Activated CD4-positive, alpha-beta T cell treated with anti-CD3 and anti-CD28 coated beads for 36 hours (primary cell): ENCODE results near the gene TNIK. TPM values are rescaled to one million over a fixed set of nuclear protein-coding genes. Genes with fewer than 3 reads are reported as not detected.

ENCODE experiments used
- ATAC-seq: fragments of 200-7000 bp; cut with Tn5 transposase; one replicate; pipeline ENCODE4 v1.10.0; 2021; ENCODE audit warnings: mild to moderate bottlenecking, moderate library complexity
- CTCF ChIA-PET: fragments of 350-600 bp; sonication (Branson Sonifier 250); formaldehyde crosslinking; loops from one replicate; lab custom pipeline; 2021; ENCODE audit warnings: antibody characterized with exemption; lab: Charles Lee
- POLR2A ChIA-PET: fragments of 350-600 bp; sonication (Branson Sonifier 250); formaldehyde crosslinking; loops from one replicate; lab custom pipeline; 2021; ENCODE audit warnings: antibody characterized with exemption, inconsistent platforms; lab: Charles Lee
- DNase-seq: peaks from one replicate; pipeline ENCODE4 v3.0.0-alpha.2; 2020
- H3K27ac Mint-ChIP-seq: one replicate; pipeline ENCODE4 v1.8.0; 2021; ENCODE audit warnings: mixed read lengths
- H3K27me3 Mint-ChIP-seq: one replicate; pipeline ENCODE4 v1.8.0; 2021; ENCODE audit warnings: mixed read lengths
- H3K36me3 Mint-ChIP-seq: one replicate; pipeline ENCODE4 v1.8.0; 2021; ENCODE audit warnings: low read depth, mixed read lengths
- H3K4me1 Mint-ChIP-seq: one replicate; pipeline ENCODE4 v1.8.0; 2021; ENCODE audit warnings: mixed read lengths
- H3K4me3 Mint-ChIP-seq: one replicate; pipeline ENCODE4 v1.8.0; 2021; ENCODE audit warnings: mild to moderate bottlenecking, moderate library complexity, mixed read lengths
- H3K9me3 Mint-ChIP-seq: one replicate; pipeline ENCODE4 v1.8.0; 2021; ENCODE audit warnings: low read depth, mixed read lengths
- intact Hi-C, 2 experiments: fragments of 100-400 bp; cut with DNase I in 1 of 2; cut with micrococcal nuclease in 1 of 2; formaldehyde crosslinking; loops; one replicate each; pipeline versions ENCODE4 v1.14.2 to v1.15.1; 2022 to 2024; cut with DNase I, micrococcal nuclease
- total RNA-seq, 2 experiments: library from RNA; stranded (reverse); gene quantifications; one replicate each; pipeline ENCODE4 v1.2.3, GENCODE V29; 2021

The TNIK gene
- total RNA-seq, 2 experiments from 2014 or later, result 28.8 to 34.2 TPM

DNA sequence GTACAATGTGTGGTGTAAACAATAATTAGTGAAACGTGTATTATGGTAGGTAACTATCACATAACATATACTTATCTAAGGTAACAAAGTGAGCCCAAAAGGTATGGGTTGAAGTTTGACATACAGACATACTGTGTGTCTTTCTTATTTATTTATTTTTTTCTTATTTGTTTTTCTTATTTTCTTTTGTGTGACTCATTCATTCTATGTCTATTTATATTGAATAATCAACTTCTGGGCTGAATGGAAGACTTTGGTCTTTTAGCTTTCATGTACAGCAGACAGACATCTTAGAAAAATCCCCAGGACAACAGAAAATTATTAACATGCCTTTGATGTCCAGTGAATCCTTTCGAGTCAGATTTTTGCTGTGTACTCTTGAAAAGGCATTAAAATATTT is 233.4 kb downstream of the TNIK start:
- Mint-ChIP-seq H3K27me3 (no peaks in the 10 kb centered on the region), H3K4me3 (no peak overlapping the region), H3K27ac (no peak overlapping the region), H3K9me3 (peaks cover 7% of the 10 kb centered on the region), H3K36me3 (peaks cover 35% of the 10 kb centered on the region), H3K4me1 (peaks cover 55% of the 10 kb centered on the region)
- intact Hi-C loops, result loop anchor here (5.0 kb wide), 2 partner anchors 34 to 39 kb away; no protein-coding TSS in a partner anchor
- no peak for DNase-seq
- no peak for ATAC-seq
- ChIA-PET CTCF (no interaction called here), POLR2A (no interaction called here)

DNA sequence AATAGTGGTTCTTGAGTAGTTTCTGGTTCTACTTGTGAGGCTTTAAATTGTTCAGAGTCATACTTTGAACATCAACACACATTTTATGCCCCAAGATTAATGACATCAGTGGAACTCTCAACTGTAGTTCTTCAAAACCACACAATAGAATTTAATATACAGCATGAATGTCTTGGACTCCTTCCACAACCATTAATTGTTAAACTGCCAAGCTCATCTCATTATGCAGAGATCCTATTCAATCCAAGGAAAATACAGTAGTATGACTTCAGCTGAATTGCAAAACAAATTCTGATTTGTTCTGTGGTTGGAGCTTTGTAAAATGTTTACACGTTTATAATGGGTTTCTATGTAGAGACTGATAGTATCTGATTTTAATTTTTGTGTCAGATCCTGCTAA is 234.5 kb downstream of the TNIK start:
- ChIA-PET CTCF (interaction anchor here (0.6 to 2.0 kb wide), 3 partner anchors 10 to 1315 kb away, joined by 3 to 5 read pairs (median 4); partner anchors contain the start of gene TNIK), POLR2A (interaction anchor here (0.6 kb wide), 1 partner anchor 1215 kb away, joined by 3 read pairs; no protein-coding TSS in a partner anchor)
- ATAC-seq, result no peak
- Mint-ChIP-seq H3K27me3 (no peaks in the 10 kb centered on the region), H3K27ac (peak overlapping the region; percentile 72), H3K9me3 (peaks cover 7% of the 10 kb centered on the region), H3K36me3 (peaks cover 35% of the 10 kb centered on the region), H3K4me3 (no peak overlapping the region), H3K4me1 (peaks cover 46% of the 10 kb centered on the region)
- DNase-seq, result no peak
- intact Hi-C loops, result loop anchor here (5.0 kb wide), 2 partner anchors 33 to 38 kb away; no protein-coding TSS in a partner anchor

DNA sequence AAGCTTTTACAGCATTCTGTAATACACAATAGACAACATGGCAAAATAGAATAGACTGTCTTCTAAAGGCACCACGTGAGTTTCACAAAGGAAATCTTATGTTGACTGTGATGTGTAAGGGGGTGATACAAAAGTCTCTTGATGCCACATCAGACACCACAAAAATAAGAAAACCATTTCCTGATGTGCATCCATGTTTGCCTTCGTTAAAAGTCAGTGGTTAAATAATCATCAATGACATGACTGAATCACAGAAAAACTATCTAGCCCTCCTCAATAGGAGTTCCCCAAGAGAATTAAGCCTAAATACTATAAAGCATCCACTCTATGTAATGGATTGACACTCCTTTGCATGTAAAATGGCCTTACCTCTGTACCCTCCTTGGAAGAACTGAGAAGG is 235.0 kb downstream of the TNIK start:
- H3K27ac Mint-ChIP-seq, result peak overlapping the region; percentile 72

DNA sequence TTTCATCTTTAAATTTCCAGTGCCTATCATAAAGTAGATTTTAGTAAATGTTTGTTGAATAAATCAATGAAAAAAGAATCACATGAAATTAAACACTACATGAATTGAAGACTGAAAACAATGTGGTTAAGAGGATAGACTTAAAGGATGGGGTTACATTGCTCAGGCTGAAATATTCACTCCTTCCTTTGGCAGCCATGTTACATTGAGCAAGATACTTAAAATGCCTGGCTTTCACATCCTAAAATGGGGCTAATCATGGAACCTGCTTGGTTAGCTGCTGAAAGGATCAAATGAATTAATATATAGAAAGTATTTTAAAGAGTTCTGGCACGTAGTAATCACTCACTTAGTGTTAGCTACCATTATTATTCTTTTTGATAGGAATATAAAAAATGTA is 236.8 kb downstream of the TNIK start:
- Mint-ChIP-seq H3K27me3 (no peaks in the 10 kb centered on the region), H3K4me3 (no peak overlapping the region), H3K27ac (no peak overlapping the region), H3K36me3 (peaks cover 34% of the 10 kb centered on the region), H3K4me1 (peaks cover 29% of the 10 kb centered on the region), H3K9me3 (peaks cover 7% of the 10 kb centered on the region)
- intact Hi-C loops, result no loop called here
- DNase-seq (no peak), ATAC-seq (no peak)
- ChIA-PET CTCF (interaction anchor here (1.2 kb wide), 1 partner anchor 35 kb away, joined by 3 read pairs; no protein-coding TSS in a partner anchor), POLR2A (interaction anchor here (0.7 kb wide), 1 partner anchor 996 kb away, joined by 3 read pairs; no protein-coding TSS in a partner anchor)

More for the DNA sequence above, 235.0 kb downstream of the TNIK start:
- ChIA-PET POLR2A (interaction anchor here (0.8 kb wide), 1 partner anchor 23 kb away, joined by 4 read pairs; no protein-coding TSS in a partner anchor), CTCF (interaction anchor here (0.6 to 2.0 kb wide), 4 partner anchors 10 to 1316 kb away, joined by 3 to 5 read pairs (median 4); partner anchors contain the start of gene TNIK)
- intact Hi-C loops, result loop anchor here (5.0 kb wide), 2 partner anchors 33 to 38 kb away; no protein-coding TSS in a partner anchor
- Mint-ChIP-seq H3K36me3 (peaks cover 35% of the 10 kb centered on the region), H3K4me1 (peaks cover 43% of the 10 kb centered on the region), H3K9me3 (peaks cover 7% of the 10 kb centered on the region), H3K27me3 (no peaks in the 10 kb centered on the region), H3K4me3 (no peak overlapping the region)
- DNase-seq, result no peak
- peak; percentile 84 for ATAC-seq

DNA sequence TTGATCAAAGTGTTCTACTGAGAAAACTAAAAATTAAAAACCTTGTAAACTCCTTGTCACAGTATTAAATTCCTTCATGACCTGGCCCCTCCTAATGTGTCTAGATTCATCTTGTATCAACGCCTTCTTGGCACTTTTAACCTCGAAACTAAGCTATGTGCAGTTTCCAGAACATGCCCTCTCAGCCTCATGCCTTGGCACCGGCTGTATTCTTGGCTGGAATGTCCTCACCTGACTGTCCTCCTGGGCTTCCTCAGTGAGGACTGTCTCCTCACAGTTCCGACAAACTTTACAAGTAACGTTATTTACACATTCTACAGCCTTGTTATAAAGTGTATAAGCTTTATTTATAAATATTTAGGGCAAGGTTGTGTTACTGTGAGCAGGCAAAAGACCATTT is 237.2 kb downstream of the TNIK start:
- Mint-ChIP-seq H3K27me3 (no peaks in the 10 kb centered on the region), H3K27ac (no peak overlapping the region), H3K4me3 (no peak overlapping the region), H3K9me3 (peaks cover 7% of the 10 kb centered on the region), H3K4me1 (peaks cover 25% of the 10 kb centered on the region), H3K36me3 (peaks cover 30% of the 10 kb centered on the region)
- DNase-seq (no peak), ATAC-seq (no peak)
- ChIA-PET CTCF (interaction anchor here (1.2 kb wide), 1 partner anchor 35 kb away, joined by 3 read pairs; no protein-coding TSS in a partner anchor), POLR2A (interaction anchor here (0.7 to 0.8 kb wide), 2 partner anchors 34 to 996 kb away, joined by 3 to 4 read pairs; no protein-coding TSS in a partner anchor)
- intact Hi-C loops, result no loop called here

DNA sequence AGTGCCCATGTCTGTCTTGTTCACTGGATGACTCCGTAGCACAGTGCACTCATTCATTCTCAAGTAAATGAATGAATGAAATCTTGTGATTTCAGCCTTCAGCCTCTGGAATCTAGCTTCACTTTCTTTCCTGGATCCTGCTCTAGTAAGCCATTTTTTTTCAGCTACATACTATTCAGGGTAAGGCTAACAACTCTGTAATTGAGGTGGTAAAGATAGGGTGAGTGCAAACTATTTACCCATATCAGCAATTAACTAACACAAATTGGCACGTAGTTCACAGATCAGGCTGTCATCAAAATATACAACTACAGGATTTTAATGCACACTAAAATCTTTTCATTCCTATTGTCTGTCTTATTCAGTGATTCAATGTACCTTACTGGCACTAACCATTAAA is 238.6 kb downstream of the TNIK start:
- Mint-ChIP-seq H3K9me3 (peaks cover 7% of the 10 kb centered on the region), H3K27me3 (no peaks in the 10 kb centered on the region), H3K4me3 (no peak overlapping the region), H3K27ac (no peak overlapping the region), H3K4me1 (peaks cover 26% of the 10 kb centered on the region), H3K36me3 (peaks cover 20% of the 10 kb centered on the region)
- DNase-seq (no peak), ATAC-seq (no peak)
- ChIA-PET CTCF (interaction anchor here (0.6 to 0.9 kb wide), 2 partner anchors 35 to 285 kb away, joined by 3 read pairs; no protein-coding TSS in a partner anchor), POLR2A (no interaction called here)
- intact Hi-C loops, result no loop called here

DNA sequence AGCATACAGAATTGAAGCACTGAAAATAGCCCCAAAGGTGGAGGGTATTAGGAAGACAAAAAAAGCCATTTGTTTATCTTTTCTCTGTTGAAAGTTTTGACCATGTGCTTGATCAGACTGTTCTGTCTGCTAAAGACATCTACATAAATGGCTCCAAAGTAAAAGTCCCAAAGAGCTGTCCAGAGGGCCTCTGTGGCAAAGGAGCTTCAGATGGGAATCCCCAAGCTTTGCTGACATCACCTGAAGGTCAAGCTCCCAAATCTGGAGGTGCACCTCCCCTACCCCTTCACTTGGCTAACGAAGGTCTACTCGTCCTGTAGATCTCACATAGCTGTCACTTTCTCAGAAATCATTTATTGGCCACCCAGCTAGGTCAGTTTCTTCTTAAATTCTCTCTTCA is 239.1 kb downstream of the TNIK start:
- intact Hi-C loops, result no loop called here
- CTCF ChIA-PET, result no interaction called here
- POLR2A ChIA-PET, result interaction anchor here (0.7 kb wide), 1 partner anchor 276 kb away, joined by 3 read pairs; no protein-coding TSS in a partner anchor
- peaks cover 5% of the 10 kb centered on the region for H3K9me3 Mint-ChIP-seq
- no peak overlapping the region for H3K27ac Mint-ChIP-seq
- no peaks in the 10 kb centered on the region for H3K27me3 Mint-ChIP-seq
- ATAC-seq (no peak), DNase-seq (no peak)
- peaks cover 17% of the 10 kb centered on the region for H3K36me3 Mint-ChIP-seq
- H3K4me1 Mint-ChIP-seq, result peaks cover 24% of the 10 kb centered on the region
- H3K4me3 Mint-ChIP-seq, result no peak overlapping the region

DNA sequence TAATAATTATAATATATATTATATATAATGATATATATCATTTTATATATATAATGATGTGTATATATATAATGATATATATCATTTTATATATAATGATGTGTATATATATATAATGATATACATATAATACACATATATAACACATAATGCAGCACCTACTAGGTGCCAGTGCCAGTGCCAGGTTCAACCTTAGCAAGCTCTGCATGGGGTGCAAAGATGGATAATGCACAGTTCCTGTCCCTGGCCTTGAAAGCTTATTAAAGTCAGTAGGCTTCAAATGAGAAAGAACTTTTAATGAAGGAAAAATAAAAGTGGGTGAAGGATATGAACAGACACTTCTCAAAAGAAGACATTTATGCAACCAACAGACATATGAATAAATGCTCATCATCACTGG is 240.9 kb downstream of the TNIK start:
- CTCF ChIA-PET, result no interaction called here
- Mint-ChIP-seq H3K36me3 (peaks cover 3% of the 10 kb centered on the region), H3K4me1 (peaks cover 8% of the 10 kb centered on the region), H3K9me3 (no peaks in the 10 kb centered on the region), H3K27me3 (no peaks in the 10 kb centered on the region), H3K27ac (no peak overlapping the region), H3K4me3 (no peak overlapping the region)
- intact Hi-C loops, result no loop called here
- no peak for ATAC-seq
- no peak for DNase-seq
- POLR2A ChIA-PET, result no interaction called here

DNA sequence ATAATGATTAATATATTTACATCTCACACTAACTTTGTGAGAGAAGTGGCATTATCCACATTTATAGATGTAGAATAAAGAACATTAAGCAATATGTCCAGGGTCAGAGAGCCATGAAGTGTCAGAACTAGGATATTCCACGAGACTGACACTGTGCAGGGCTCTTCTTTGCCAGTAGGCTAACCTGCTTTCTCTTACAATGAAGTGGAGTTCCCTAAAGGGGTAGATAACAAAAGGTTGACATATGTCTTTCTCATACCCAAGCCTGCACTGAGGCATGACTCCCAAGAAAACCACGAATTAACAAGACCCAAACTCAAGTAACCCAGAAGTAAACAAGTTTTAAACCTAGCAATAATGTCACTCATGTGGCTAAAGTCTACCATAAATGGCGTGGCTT is 242.1 kb downstream of the TNIK start:
- intact Hi-C loops, result no loop called here
- no peaks in the 10 kb centered on the region for H3K9me3 Mint-ChIP-seq
- peaks cover 12% of the 10 kb centered on the region for H3K4me1 Mint-ChIP-seq
- ChIA-PET POLR2A (interaction anchor here (0.7 kb wide), 1 partner anchor 32 kb away, joined by 5 read pairs; no protein-coding TSS in a partner anchor), CTCF (interaction anchor here (0.6 kb wide), 1 partner anchor 198 kb away, joined by 3 read pairs; no protein-coding TSS in a partner anchor)
- H3K36me3 Mint-ChIP-seq, result no peaks in the 10 kb centered on the region
- DNase-seq (no peak), ATAC-seq (peak; percentile 71)
- no peak overlapping the region for H3K4me3 Mint-ChIP-seq
- H3K27ac Mint-ChIP-seq, result no peak overlapping the region
- H3K27me3 Mint-ChIP-seq, result no peaks in the 10 kb centered on the region

DNA sequence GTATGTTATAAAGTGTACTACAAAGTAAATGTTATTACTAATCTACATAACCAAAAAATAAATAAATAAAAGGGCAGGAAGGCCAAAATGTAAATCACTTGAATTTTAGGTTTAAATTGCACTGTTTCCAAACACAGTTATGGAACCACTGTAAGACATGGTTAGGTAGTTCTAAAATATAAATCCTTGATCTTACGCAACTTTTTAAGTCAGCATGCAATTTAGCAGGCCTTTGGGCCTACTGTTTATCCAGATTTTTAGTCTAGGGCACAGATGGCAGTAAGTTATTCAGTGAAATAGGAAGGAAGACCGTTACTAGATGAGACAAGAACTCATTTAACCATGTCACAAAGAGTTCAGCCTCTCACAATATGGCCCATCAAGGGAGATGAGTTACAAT is 246.3 kb downstream of the TNIK start:
- no peaks in the 10 kb centered on the region for H3K9me3 Mint-ChIP-seq
- ATAC-seq (no peak), DNase-seq (no peak)
- intact Hi-C loops, result no loop called here
- H3K27me3 Mint-ChIP-seq, result no peaks in the 10 kb centered on the region
- CTCF ChIA-PET, result interaction anchor here (0.6 kb wide), 1 partner anchor 11 kb away, joined by 3 read pairs; no protein-coding TSS in a partner anchor
- peaks cover 19% of the 10 kb centered on the region for H3K4me1 Mint-ChIP-seq
- no peak overlapping the region for H3K4me3 Mint-ChIP-seq
- POLR2A ChIA-PET, result no interaction called here
- H3K36me3 Mint-ChIP-seq, result peaks cover 18% of the 10 kb centered on the region
- no peak overlapping the region for H3K27ac Mint-ChIP-seq

DNA sequence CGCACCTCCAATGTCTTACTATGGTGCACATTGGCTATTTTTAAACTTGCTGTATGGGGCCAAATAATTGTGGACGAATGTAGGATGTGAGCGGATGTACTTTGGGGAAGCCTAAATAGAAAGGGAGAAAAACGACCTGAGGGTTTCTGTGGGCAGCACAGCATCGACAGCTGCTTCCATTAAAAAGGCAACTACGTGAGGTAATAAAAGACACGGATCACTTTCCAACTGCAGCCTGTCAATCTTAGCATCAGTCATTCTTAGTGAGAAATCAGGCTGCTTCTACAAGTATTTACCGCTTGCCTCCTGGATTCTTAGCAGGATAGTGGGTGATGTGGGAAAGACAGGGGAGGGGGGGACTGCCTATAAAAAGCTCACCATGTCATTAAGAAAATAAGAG is 247.0 kb downstream of the TNIK start:
- ATAC-seq, result no peak
- ChIA-PET CTCF (interaction anchor here (0.6 kb wide), 1 partner anchor 11 kb away, joined by 3 read pairs; no protein-coding TSS in a partner anchor), POLR2A (no interaction called here)
- intact Hi-C loops, result no loop called here
- Mint-ChIP-seq H3K4me3 (no peak overlapping the region), H3K27ac (no peak overlapping the region), H3K9me3 (no peaks in the 10 kb centered on the region), H3K27me3 (no peaks in the 10 kb centered on the region), H3K4me1 (peaks cover 19% of the 10 kb centered on the region), H3K36me3 (peaks cover 18% of the 10 kb centered on the region)
- no peak for DNase-seq

DNA sequence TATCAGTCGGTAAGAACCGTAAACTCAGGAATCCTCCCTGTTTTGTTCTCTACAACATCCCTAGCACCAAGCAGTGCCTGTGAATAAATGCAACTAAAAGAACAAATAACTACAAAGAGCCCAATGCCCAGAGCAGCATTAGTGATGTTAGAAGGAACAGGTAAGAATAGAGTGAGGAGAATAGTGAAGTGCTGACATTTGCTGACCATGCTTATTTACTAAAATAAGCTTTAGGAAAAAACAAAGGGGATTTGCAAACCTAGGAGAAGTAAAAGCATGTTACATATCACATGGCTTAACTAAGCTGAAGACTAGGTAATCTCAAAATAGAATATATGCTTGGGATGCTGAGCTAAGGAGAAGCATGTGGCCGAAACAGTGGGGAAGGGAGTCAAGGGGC is 247.6 kb downstream of the TNIK start:
- Mint-ChIP-seq H3K27me3 (no peaks in the 10 kb centered on the region), H3K4me3 (no peak overlapping the region), H3K9me3 (no peaks in the 10 kb centered on the region), H3K4me1 (peaks cover 19% of the 10 kb centered on the region), H3K27ac (no peak overlapping the region), H3K36me3 (peaks cover 23% of the 10 kb centered on the region)
- ChIA-PET POLR2A (no interaction called here), CTCF (interaction anchor here (1.0 kb wide), 1 partner anchor 24 kb away, joined by 4 read pairs; no protein-coding TSS in a partner anchor)
- DNase-seq, result no peak
- intact Hi-C loops, result no loop called here
- no peak for ATAC-seq
